Anterior cingulate cortex (tissue), 58 donors: ENCODE data around the gene EGFLAM.
"Not testable (repeated sequence)": the region's sequence is repeated elsewhere in the genome, so short reads cannot be mapped to it uniquely, and the experiment has no call there.

ENCODE experiments used
- DNase-seq, 58 donors: peaks; one replicate each; lab custom pipeline; 2025; lab: John Stamatoyannopoulos, UW

Gene EGFLAM

GRCh38 chr5:38408446-38409198 lies 150.3 kb downstream of the EGFLAM start:
- DNase-seq = no peak

- DNase-seq = no peak
Measured at GRCh38 chr5:38410304-38410990, 152.1 kb downstream of the EGFLAM start.

GRCh38 chr5:38413696-38414095 lies 155.3 kb downstream of the EGFLAM start:
- DNase-seq = no peak

- DNase-seq = no peak
Measured at GRCh38 chr5:38414348-38414747, 156.0 kb downstream of the EGFLAM start.

- not testable (repeated sequence) for DNase-seq
Measured at GRCh38 chr5:38415772-38416171, 157.4 kb downstream of the EGFLAM start.

- no peak for DNase-seq
Measured at GRCh38 chr5:38417658-38418017, 159.3 kb downstream of the EGFLAM start.

GRCh38 chr5:38420246-38420645 lies 161.9 kb downstream of the EGFLAM start:
- no peak for DNase-seq

- DNase-seq = peak in 27 of 58 donors; percentile 2 to 53 (median 13)
Measured at GRCh38 chr5:38420691-38421390, 162.5 kb downstream of the EGFLAM start.

- DNase-seq = no peak
Measured at GRCh38 chr5:38422622-38423021, 164.3 kb downstream of the EGFLAM start.

- DNase-seq = no peak
Measured at GRCh38 chr5:38423276-38424147, 165.2 kb downstream of the EGFLAM start.

- DNase-seq = no peak
Measured at GRCh38 chr5:38424148-38425060, 166.0 kb downstream of the EGFLAM start.

- no peak for DNase-seq
Measured at GRCh38 chr5:38426490-38426889, 168.1 kb downstream of the EGFLAM start.

- no peak for DNase-seq
Measured at GRCh38 chr5:38426986-38427950, 168.9 kb downstream of the EGFLAM start.

GRCh38 chr5:38431242-38431853 lies 173.0 kb downstream of the EGFLAM start:
- no peak for DNase-seq

GRCh38 chr5:38433160-38433861 lies 175.0 kb downstream of the EGFLAM start:
- DNase-seq = peak in 1 of 58 donors; percentile 8

- peak in 3 of 58 donors; percentile 5 to 24 (median 9) for DNase-seq
Measured at GRCh38 chr5:38434966-38435705, 176.8 kb downstream of the EGFLAM start.
